ENCODE measurements around the gene FUT8.
"Not testable (repeated sequence)": the region's sequence is repeated elsewhere in the genome, so short reads cannot be mapped to it uniquely, and the experiment has no call there.

FUT8 gene

GRCh38 chr14:65419593-65420252 is 7.2 kb downstream of the FUT8 start:
- no peak for FAIRE-seq

DNA sequence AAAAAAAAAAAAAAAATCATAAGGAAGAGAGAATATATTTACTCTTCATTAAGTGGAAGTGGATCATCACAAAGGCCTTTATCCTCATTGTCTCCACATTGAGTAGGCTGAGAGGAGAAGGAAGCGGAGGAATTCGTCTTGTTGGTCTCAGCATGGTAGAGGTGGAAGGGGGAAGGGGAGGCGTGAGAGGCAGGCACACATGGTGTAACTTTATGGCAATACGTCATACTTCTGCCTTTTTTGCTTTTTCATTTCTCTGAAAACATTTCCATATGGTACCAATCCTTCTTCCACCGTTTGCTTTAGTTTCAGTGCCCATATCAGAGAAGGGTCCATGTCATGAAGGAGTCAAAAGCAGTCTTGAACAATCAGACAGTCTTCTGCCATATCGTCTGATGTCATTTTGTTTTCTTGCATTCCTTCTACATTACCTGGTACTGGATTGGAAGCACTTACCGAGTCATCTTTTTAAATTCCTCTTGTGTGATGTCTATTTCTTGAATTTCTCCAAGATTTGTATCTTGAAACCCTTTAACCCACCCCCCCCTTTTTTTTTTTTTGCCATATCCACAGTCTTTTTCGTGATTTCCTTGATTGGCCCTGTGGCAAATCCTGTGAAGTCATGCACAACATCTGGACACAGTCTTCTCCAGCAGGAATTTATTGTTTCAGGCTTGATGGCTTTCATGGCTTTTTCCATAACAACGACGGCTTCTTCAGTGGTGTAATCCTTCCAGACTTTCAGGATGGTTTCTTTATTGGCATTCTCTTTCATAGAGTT is 8.9 kb downstream of the FUT8 start:
- FAIRE-seq = no peak

GRCh38 chr14:65422088-65422834 is 9.7 kb downstream of the FUT8 start:
- FAIRE-seq = no peak

GRCh38 chr14:65423982-65424381 is 11.5 kb downstream of the FUT8 start:
- FAIRE-seq = no peak

- no peak for FAIRE-seq
Measured at GRCh38 chr14:65424531-65424930, 12.0 kb downstream of the FUT8 start.

- no peak for FAIRE-seq
Measured at GRCh38 chr14:65425885-65426284, 13.4 kb downstream of the FUT8 start.

GRCh38 chr14:65426902-65427301 is 14.4 kb downstream of the FUT8 start:
- not testable (repeated sequence) for FAIRE-seq

DNA sequence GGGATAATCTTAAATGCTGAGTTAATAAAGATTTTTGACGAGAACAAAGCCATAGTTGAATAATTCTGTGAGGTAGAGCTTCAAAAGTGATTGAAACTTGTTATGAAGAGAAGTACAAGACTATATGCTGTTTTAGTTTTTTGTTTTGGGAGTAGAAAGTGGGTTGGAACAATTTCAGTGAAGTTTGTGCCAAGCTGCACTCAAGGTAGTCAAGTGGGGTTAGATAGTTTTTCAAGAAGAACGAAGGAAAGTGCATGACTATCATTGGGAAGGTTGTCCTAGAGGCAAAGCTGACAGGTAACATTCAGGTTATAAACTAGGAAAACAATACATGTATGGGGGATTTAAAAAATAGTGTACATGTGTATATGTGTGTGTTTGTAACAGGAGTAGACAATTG is 16.2 kb downstream of the FUT8 start:
- FAIRE-seq = no peak

DNA sequence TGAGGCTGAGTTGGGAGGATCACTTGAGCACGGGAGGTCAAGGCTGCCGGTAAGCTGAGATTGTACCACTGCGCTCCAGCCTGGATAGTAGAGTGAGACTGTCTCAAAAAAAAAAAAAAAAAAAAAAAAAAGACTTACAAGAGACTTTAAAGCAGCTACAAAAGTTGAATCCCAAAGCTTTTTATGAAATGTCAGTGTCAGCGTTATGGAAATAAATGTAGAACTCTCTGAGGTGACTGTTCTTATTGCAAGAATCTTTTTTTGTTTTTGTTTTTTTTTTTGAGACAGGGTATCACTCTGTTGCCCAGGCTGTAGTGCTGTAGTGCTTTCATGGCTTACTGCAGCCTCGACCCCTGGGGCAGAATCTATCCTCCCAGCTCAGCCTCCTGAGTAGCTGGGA is 17.2 kb downstream of the FUT8 start:
- no peak for FAIRE-seq

DNA sequence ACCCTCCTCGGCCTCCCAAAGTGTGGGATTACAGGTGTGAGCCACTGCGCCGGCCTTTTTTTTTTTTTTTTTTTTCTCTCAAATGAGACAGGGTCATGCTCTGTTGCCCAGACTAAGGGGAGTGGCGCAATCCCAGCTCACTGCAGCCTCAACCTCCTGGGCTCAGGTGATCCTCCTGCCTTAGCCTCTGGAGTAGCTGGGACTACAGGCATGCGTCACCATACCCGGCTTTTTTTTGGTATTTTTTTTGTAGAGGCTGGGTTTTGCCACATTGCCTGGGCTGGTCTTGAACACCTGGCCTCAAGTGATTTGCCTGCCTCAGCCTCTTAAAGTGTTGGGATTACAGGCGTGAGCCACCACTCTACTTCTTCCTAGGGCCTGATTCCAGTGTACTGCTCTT is 18.7 kb downstream of the FUT8 start:
- FAIRE-seq = no peak

- no peak for FAIRE-seq
Measured at GRCh38 chr14:65431951-65432350, 19.4 kb downstream of the FUT8 start.

DNA sequence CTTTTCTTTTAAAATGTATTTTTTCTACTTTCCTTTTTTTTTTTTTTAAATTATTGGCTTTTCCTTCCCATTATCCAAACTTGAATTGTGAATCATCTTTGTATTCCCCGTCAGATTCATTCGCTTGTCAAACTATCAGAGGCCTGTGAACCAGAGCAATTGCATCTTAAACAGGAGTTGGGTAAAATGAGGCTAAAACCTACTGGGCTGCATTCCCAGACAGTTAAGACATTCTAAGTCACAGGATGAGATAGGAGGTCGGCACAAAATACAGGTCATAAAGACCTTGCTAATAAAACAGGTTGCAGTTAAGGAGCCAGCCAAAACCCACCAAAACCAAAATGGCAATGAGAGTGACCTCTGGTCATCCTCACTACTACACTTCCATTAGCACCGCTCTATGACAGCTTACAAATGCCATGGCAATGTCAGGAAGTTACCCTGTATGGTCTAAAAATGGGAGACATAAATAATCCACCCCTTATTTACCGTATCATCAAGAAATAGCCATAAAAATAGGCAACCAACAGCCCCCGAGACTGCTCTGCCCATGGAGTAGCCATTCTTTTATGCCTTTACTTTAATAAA is 19.9 kb downstream of the FUT8 start:
- no peak for FAIRE-seq

GRCh38 chr14:65433157-65433556 is 20.6 kb downstream of the FUT8 start:
- FAIRE-seq = no peak

DNA sequence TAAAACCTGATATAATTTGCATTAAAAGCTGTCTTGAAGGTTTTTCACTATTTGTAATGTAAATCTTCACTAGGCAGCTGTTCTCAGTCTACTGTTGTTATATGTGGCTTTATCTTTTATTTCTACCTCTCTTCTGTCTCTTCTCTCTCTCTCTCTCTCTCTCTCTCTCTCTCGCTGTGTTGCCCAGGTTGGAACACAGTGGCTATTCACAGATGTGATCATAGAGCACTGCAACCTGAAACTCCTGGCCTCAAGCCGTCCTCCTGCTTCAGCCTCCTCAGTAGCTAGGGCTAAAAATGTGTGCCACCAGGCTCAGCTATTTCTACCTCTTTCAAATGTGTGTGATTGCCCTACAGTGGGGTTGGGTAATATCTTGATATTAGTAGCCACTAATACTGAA is 21.1 kb downstream of the FUT8 start:
- FAIRE-seq = no peak

- FAIRE-seq = no peak
Measured at GRCh38 chr14:65434216-65434850, 21.8 kb downstream of the FUT8 start.

GRCh38 chr14:65438266-65438933 is 25.9 kb downstream of the FUT8 start:
- no peak for FAIRE-seq

DNA sequence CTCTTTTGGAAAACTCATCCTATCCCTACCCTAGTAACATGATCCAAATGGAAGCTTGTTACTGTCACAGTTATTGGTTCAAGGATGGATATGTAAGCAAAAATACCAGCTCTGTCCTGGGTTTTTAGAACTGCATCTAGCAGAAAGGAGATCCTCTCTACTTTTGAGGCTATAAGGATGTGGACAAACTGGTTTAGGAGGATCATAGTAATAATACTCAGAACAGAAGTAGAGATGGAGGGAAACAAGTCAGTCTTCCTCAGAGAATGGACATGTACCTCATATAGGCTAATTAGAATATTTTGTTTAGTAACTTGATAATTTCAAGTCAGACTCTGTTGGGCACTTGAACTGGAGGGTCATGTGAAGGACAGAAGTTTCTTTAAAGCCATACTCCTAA is 26.6 kb downstream of the FUT8 start:
- FAIRE-seq = no peak

DNA sequence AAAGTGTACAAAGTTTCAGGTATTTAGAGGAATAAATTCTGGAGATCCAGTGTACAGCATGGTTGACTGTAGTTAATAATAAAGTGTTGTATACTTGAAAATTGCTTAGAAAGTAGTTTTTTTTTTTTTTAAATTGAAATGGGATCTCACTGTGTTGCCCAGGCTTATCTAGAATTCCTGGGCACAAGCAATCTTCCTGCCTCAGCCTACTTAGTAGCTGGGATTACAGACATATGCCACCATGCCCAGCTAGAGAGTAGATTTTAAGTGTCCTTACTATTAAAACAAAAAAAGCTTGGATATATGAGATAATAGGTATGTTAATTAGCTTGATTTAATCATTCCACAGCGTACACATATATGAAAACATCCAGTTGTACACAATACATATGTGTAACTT is 27.7 kb downstream of the FUT8 start:
- no peak for FAIRE-seq

DNA sequence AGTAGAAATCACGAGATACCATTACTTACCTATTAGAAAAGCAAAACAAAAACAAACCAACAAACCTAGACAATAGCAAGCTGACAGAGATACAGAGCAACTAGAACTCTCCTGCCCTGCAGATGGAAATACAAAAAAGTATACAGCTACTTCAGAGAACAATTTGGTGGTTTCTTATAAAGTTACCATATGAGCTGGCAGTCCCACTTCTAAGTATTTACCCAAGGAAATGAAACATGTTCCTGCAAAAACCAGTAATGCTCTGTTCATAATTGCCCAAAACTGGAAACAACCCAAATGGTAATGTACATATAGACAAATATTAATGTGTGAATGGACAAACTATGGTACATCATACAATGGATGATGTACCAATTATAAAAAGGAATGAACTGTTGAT is 31.7 kb downstream of the FUT8 start:
- FAIRE-seq = no peak

- no peak for FAIRE-seq
Measured at GRCh38 chr14:65446159-65446558, 33.6 kb downstream of the FUT8 start.

- FAIRE-seq = no peak
Measured at GRCh38 chr14:65449647-65450046, 37.1 kb downstream of the FUT8 start.

DNA sequence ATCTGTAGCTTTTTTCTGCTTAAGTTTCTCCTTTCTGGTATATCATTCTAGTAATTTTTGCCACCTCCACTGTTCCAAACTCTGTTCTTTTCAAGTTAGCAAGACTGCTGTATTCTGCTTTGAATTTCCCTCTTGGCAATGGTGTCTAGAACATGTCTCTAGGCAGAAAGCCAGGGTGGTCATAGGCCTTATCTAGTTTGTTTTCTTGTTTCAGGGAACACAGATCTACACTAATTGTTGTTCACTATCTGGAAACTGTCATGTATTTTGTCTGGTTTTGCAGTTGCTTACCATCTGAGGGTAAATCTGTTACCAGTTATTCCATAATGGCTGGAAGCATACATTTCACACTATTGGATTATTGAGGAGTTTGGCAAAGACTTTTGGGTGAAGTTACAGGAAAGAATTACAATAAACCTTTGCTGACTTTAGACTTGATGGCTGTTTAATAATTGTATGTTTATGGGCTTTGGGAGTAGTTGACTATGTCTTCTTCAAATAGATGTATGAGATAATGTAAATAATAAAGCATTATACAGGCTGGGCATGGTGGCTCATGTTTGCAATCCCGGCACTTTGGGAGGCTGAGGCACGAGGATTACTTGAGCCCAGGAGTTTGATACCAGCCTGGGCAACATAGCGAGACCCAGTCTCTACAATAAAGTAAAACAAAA is 41.4 kb downstream of the FUT8 start:
- no peak for FAIRE-seq

Data from TTC549 (cell line).